IMR-90 (cell line): Measurements from ENCODE around the gene STPG1. TPM values are rescaled to one million over a fixed set of nuclear protein-coding genes. Genes with fewer than 3 reads are reported as not detected.

Experiments
- ATAC-seq: fragments of 200-7000 bp; cut with Tn5 transposase; 2 replicates; pipeline ENCODE4 v1.9.1; 2020; ENCODE audit warnings: low read depth, mild to moderate bottlenecking, moderate library complexity
- BruUV-seq: library from RNA; stranded (reverse); fragments of 400-500 nt; replicated peaks from 2 replicates; lab custom pipeline; 2021; lab: Mats Ljungman, UMichigan
- CTCF ChIA-PET: fragments of 300-600 bp; formaldehyde crosslinking; extraction: SDS; loops from one replicate; lab custom pipeline; 2021; ENCODE audit warnings: antibody characterized with exemption; lab: Yijun Ruan, JAX
- POLR2A ChIA-PET: fragments of 300-600 bp; sonication (Branson Sonifier 250); formaldehyde crosslinking; loops from one replicate; lab custom pipeline; 2022; ENCODE audit warnings: antibody characterized with exemption; ENCODE audit not compliant: unreplicated experiment; lab: Charles Lee
- DNase-seq: peaks from one replicate; pipeline ENCODE4 v3.0.0; 2013
- H2AFZ ChIP-seq: replicated peaks from 2 replicates; pipeline ENCODE3; 2013; ENCODE audit warnings: low read length, mild to moderate bottlenecking; ENCODE audit not compliant: poor library complexity
- H2AK5ac ChIP-seq: 2 replicates; pipeline ENCODE4 v1.6.1; 2013; ENCODE audit warnings: low read depth, low read length, inconsistent platforms
- H2AK9ac ChIP-seq: replicated peaks from 2 replicates; pipeline ENCODE3; 2013; ENCODE audit warnings: mild to moderate bottlenecking, low read depth, low read length, moderate library complexity; ENCODE audit not compliant: poor library complexity
- H2BK120ac ChIP-seq: 2 replicates; pipeline ENCODE4 v1.6.1; 2013; ENCODE audit warnings: low read depth, low read length, inconsistent platforms
- H2BK15ac ChIP-seq: 3 replicates; pipeline ENCODE4 v1.6.1; 2013; ENCODE audit warnings: low read depth, low read length, inconsistent platforms
- H2BK20ac ChIP-seq: 2 replicates; pipeline ENCODE4 v1.6.1; 2013; ENCODE audit warnings: low read depth, mild to moderate bottlenecking, inconsistent platforms, low read length, moderate library complexity
- H2BK5ac ChIP-seq: 2 replicates; pipeline ENCODE4 v1.6.1; 2013; ENCODE audit warnings: mild to moderate bottlenecking, low read depth, low read length, inconsistent platforms; ENCODE audit not compliant: poor library complexity, severe bottlenecking
- H3K14ac ChIP-seq: replicated peaks from 2 replicates; pipeline ENCODE4 v1.6.1; 2013; ENCODE audit warnings: low read depth, low read length, inconsistent platforms
- H3K18ac ChIP-seq: 2 replicates; pipeline ENCODE4 v1.6.1; 2013; ENCODE audit warnings: low read depth, low read length, control low read depth
- H3K23ac ChIP-seq: 2 replicates; pipeline ENCODE4 v1.6.1; 2013; ENCODE audit warnings: low read depth, low read length, inconsistent platforms
- H3K27ac ChIP-seq: 2 replicates; pipeline ENCODE4 v1.5.1; 2013; ENCODE audit warnings: mild to moderate bottlenecking, control low read depth, low read length; ENCODE audit not compliant: insufficient read depth
- H3K27me3 ChIP-seq: 2 replicates; pipeline ENCODE4 v1.6.1; 2013; ENCODE audit warnings: low read length; ENCODE audit not compliant: control insufficient read depth, insufficient read depth
- H3K36me3 ChIP-seq: 2 replicates; pipeline ENCODE4 v1.6.1; 2013; ENCODE audit warnings: low read length, mixed read lengths; ENCODE audit not compliant: control insufficient read depth, insufficient read depth
- H3K4ac ChIP-seq: 2 replicates; pipeline ENCODE4 v1.6.1; 2013; ENCODE audit warnings: low read depth, low read length, inconsistent platforms
- H3K4me1 ChIP-seq: 2 replicates; pipeline ENCODE4 v1.6.1; 2013; ENCODE audit warnings: low read length, mixed read lengths; ENCODE audit not compliant: control insufficient read depth, insufficient read depth
- H3K4me2 ChIP-seq: 2 replicates; pipeline ENCODE4 v1.6.1; 2013; ENCODE audit warnings: low read depth, mild to moderate bottlenecking, control low read depth, low read length, moderate library complexity
- H3K4me3 ChIP-seq: 2 replicates; pipeline ENCODE4 v1.5.1; 2013; ENCODE audit warnings: low read depth, mild to moderate bottlenecking, control low read depth, low read length, moderate library complexity; ENCODE audit not compliant: insufficient read depth
- H3K56ac ChIP-seq: 2 replicates; pipeline ENCODE4 v1.6.1; 2013; ENCODE audit warnings: low read length, inconsistent platforms; ENCODE audit not compliant: insufficient read depth; ENCODE audit errors: extremely low read depth
- H3K79me1 ChIP-seq, 2 experiments: 2 replicates each; pipeline ENCODE4 v1.6.1; 2013; ENCODE audit warnings: low read length in 2 of 2, inconsistent platforms in 1 of 2, low read depth in 1 of 2
- H3K9ac ChIP-seq: 2 replicates; pipeline ENCODE4 v1.6.1; 2013; ENCODE audit warnings: low read depth, low read length, control low read depth
- H3K9me1 ChIP-seq: 2 replicates; pipeline ENCODE4 v1.6.1; 2013; ENCODE audit warnings: low read length, inconsistent platforms; ENCODE audit not compliant: insufficient read depth
- H3K9me3 ChIP-seq: 2 replicates; pipeline ENCODE4 v1.6.1; 2013; ENCODE audit warnings: low read length; ENCODE audit not compliant: control insufficient read depth, insufficient read depth
- H4K20me1 ChIP-seq: 2 replicates; pipeline ENCODE4 v1.6.1; 2013; ENCODE audit warnings: low read length, inconsistent platforms; ENCODE audit not compliant: insufficient read depth
- H4K5ac ChIP-seq: 2 replicates; pipeline ENCODE4 v1.6.1; 2013; ENCODE audit warnings: mild to moderate bottlenecking, low read depth, low read length, control low read depth
- H4K8ac ChIP-seq, 2 experiments: 2 replicates each; pipeline ENCODE4 v1.6.1; 2013; ENCODE audit warnings: low read depth in 2 of 2, low read length in 2 of 2, control low read depth in 1 of 2, inconsistent platforms in 1 of 2
- H4K91ac ChIP-seq: 2 replicates; pipeline ENCODE4 v1.6.1; 2013; ENCODE audit warnings: low read depth, low read length, inconsistent platforms; ENCODE audit not compliant: insufficient read depth
- BHLHE40 ChIP-seq: fragments of 150-350 bp; IDR thresholded peaks from 2 replicates; pipeline ENCODE4 v1.6.1; 2016; ENCODE audit warnings: mild to moderate bottlenecking, low read depth, low read length
- CEBPB ChIP-seq: IDR thresholded peaks from 2 replicates; pipeline ENCODE4 v1.6.1; 2012; ENCODE audit warnings: low read depth, low read length, improper control_type of control experiment
- CHD1 ChIP-seq: IDR thresholded peaks from 2 replicates; pipeline ENCODE4 v1.6.1; 2012; ENCODE audit warnings: low read depth, low read length, improper control_type of control experiment
- CTCF ChIP-seq: conservative IDR thresholded peaks from 2 replicates; pipeline ENCODE4 v1.5.1; 2012; ENCODE audit warnings: mild to moderate bottlenecking, low read depth, low read length, improper control_type of control experiment
- NFE2L2 ChIP-seq: fragments of 150-350 bp; IDR thresholded peaks from 2 replicates; pipeline ENCODE4 v1.6.1; 2016; ENCODE audit warnings: low read depth, mild to moderate bottlenecking, low read length
- POLR2A ChIP-seq: IDR thresholded peaks from 2 replicates; pipeline ENCODE4 v1.6.1; 2012; ENCODE audit warnings: mild to moderate bottlenecking, low read depth, low read length
- RAD21 ChIP-seq: IDR thresholded peaks from 2 replicates; pipeline ENCODE4 v1.6.1; 2012; ENCODE audit warnings: low read length, improper control_type of control experiment
- RCOR1 ChIP-seq: IDR thresholded peaks from 2 replicates; pipeline ENCODE4 v1.6.1; 2012; ENCODE audit warnings: mild to moderate bottlenecking, low read length, improper control_type of control experiment; ENCODE audit not compliant: insufficient replicate concordance
- SMC3 ChIP-seq: fragments of 150-350 bp; IDR thresholded peaks from 2 replicates; pipeline ENCODE4 v1.6.1; 2016; ENCODE audit warnings: low read depth, mild to moderate bottlenecking, antibody characterized with exemption, low read length, moderate library complexity
- USF2 ChIP-seq: fragments of 150-350 bp; IDR thresholded peaks from 2 replicates; pipeline ENCODE4 v1.6.1; 2017; ENCODE audit warnings: mild to moderate bottlenecking, antibody characterized with exemption, low read length, low read depth
- WGBS, 2 experiments: methylation state at CpG; one replicate each; pipeline versions ENCODE4 v1.1.5 to v1.1.7; 2013; ENCODE audit warnings: missing lambda C conversion rate in 2 of 2; ENCODE audit not compliant: insufficient read length in 1 of 2; ENCODE audit errors: extremely low coverage in 2 of 2; 5-methylcytosine and 5-hydroxymethylcytosine counted together
- dilution Hi-C: fragments of 300-500 bp; cut with HindIII; formaldehyde crosslinking; loops from one replicate; pipeline ENCODE4 v1.14.3; 2018; ENCODE audit warnings: low sequenced_read_pairs; ENCODE audit not compliant: unreplicated experiment
- in situ Hi-C: fragments of 300-500 bp; cut with MboI; formaldehyde crosslinking; loops from 3 replicates; pipeline ENCODE4 v1.14.3; 2019; ENCODE audit warnings: low sequenced_read_pairs, inconsistent platforms, mixed read lengths
- intact Hi-C: fragments of 100-400 bp; cut with micrococcal nuclease; formaldehyde crosslinking; loops from 2 replicates; pipeline ENCODE4 v1.10.0; 2022
- polyA plus RNA-seq, 3 experiments: library from polyadenylated mRNA; depleted of rRNA; stranded (reverse); fragments of >200 nt; gene quantifications; 2 replicates each; pipeline ENCODE4 v1.2.3, GENCODE V29; 2012; ENCODE audit warnings: low replicate concordance in 1 of 3
- total RNA-seq: library from RNA; depleted of rRNA; stranded (reverse); fragments of >200 nt; gene quantifications from 2 replicates; pipeline ENCODE4 v1.2.3, GENCODE V29; 2012

STPG1 gene
- total and polyA plus RNA-seq, 2 of the 4 experiments (the other 2 are of a cell fraction), result 3.0 to 6.5 TPM

GRCh38 chr1:24369199-24369598 lies 44.4 kb downstream of the STPG1 start:
- peaks cover 0 to 4% of the 10 kb centered on the region in 2 experiments; a peak in 1 of 4 replicates for H3K79me1 ChIP-seq
- no peaks in the 10 kb centered on the region for H3K36me3 ChIP-seq
- H2BK20ac ChIP-seq, result no peak overlapping the region
- intact Hi-C loops (no loop called here), in situ Hi-C loops (no loop called here), dilution Hi-C loops (no loop called here)
- no peak overlapping the region for H4K5ac ChIP-seq
- H3K9ac ChIP-seq, result no peak overlapping the region
- H3K27me3 ChIP-seq, result no peaks in the 10 kb centered on the region
- ChIA-PET POLR2A (no interaction called here), CTCF (interaction anchor here (1.5 kb wide), 1 partner anchor 168 kb away, joined by 4 read pairs; no protein-coding TSS in a partner anchor)
- H3K4ac ChIP-seq, result no peak overlapping the region
- H2BK15ac ChIP-seq, result no peak overlapping the region
- H2BK120ac ChIP-seq, result no peak overlapping the region
- no peak overlapping the region for H3K4me2 ChIP-seq
- H3K9me1 ChIP-seq, result peaks cover 14% of the 10 kb centered on the region
- H3K14ac ChIP-seq, result no peak overlapping the region
- no CpG with 5 or more reads among the region's 4 CpGs for WGBS, 2 experiments
- BruUV-seq, result no TSS peak
- H2BK5ac ChIP-seq, result no peak overlapping the region
- H3K9me3 ChIP-seq, result no peaks in the 10 kb centered on the region
- no peak overlapping the region for H4K8ac ChIP-seq
- TF ChIP-seq RCOR1, result no peak
- TF ChIP-seq CTCF, result no peak
- no peak for TF ChIP-seq CHD1
- no peak for TF ChIP-seq SMC3
- TF ChIP-seq NFE2L2, result no peak
- TF ChIP-seq USF2, result no peak
- TF ChIP-seq RAD21, result no peak
- TF ChIP-seq BHLHE40, result no peak
- TF ChIP-seq CEBPB, result no peak
- no peak for TF ChIP-seq POLR2A
- no peak for DNase-seq
- H3K56ac ChIP-seq, result no peak overlapping the region
- ATAC-seq, result no peak
- H2AK9ac ChIP-seq, result no peak overlapping the region
- no peak overlapping the region for H2AFZ ChIP-seq
- no peak overlapping the region for H2AK5ac ChIP-seq
- H3K4me1 ChIP-seq, result peaks cover 9% of the 10 kb centered on the region
- H3K27ac ChIP-seq, result no peak overlapping the region
- H3K4me3 ChIP-seq, result no peak overlapping the region
- no peak overlapping the region for H3K18ac ChIP-seq
- no peak overlapping the region for H4K91ac ChIP-seq
- H4K20me1 ChIP-seq, result no peaks in the 10 kb centered on the region
- no peak overlapping the region for H3K23ac ChIP-seq
